HG03558 (cell line): ENCODE measurements around the gene PLXDC2.

Experiments
- ATAC-seq: cut with Tn5 transposase; IDR thresholded peaks from one replicate; pipeline ENCODE4 v1.9.1; 2021; ENCODE audit warnings: moderate number of reproducible peaks; ENCODE audit not compliant: unreplicated experiment; ENCODE audit errors: extremely low read depth

PLXDC2 gene

DNA sequence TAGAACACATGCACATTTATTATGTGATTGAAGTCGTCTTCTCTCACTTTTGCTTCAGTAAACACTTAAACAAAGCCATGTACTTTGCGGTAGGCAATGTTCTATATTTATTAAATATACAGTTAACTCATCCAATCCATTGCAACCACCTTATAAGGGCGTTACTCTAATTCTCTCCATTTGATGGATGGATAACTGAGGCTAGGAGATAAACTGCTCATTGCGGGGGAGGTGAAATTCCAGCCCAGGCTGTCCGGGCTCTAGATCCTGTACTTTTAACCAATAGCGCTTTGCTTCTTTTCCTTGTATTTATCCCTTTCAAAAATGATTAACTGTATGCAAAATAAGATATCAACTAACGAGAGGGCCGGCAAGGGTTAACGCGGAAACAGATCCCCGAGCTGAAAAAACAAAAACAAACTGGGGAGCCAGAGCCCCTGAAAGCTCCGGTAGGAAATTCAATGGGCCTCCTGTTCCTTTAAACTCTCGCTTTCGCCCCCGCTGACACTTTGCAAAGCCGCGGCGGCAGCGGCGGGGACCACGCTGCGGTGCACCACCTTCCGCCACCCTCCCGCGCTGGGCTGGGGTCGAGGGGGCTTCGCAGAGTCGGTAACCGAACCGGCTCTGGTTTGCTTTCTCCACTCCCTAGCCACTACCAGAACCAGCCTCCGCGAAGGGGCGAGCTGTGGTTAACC, 1.0 kb upstream of the PLXDC2 start:
- no peak for ATAC-seq

DNA sequence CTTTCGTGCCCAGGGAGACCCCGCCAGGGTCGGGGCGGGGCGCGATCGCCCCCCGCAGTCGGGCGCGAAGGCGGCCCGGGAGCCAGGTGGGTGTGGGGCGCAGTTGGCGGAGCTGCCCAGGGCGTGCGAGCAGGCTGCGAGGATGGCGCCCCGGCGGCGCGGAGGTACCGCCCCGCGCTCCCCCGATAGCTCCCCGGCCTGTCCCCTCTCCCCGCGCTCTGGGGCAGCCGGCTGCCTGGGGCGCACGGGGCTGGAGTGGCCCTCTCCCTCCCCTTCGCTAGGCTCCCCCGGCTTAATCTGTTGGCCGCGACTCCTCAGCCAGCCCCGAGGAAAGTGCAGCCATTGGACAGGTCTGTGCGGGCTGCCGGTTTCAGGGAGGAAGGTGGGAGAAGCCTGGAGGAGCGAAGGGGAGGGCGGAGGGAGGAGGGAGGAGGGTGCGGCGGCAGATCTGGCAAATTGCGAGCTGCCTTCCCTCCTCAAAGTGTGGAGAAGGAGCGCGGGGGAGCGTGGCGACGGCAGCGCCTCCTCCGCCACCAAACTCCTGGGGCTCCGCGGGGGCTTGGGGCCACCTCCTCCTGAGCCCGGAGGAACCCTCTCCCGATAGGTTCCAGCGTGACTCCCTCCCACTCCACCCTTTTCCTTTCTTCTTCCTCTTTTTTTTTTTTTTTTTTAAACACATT, 361 bp upstream of the PLXDC2 start:
- no peak for ATAC-seq

DNA sequence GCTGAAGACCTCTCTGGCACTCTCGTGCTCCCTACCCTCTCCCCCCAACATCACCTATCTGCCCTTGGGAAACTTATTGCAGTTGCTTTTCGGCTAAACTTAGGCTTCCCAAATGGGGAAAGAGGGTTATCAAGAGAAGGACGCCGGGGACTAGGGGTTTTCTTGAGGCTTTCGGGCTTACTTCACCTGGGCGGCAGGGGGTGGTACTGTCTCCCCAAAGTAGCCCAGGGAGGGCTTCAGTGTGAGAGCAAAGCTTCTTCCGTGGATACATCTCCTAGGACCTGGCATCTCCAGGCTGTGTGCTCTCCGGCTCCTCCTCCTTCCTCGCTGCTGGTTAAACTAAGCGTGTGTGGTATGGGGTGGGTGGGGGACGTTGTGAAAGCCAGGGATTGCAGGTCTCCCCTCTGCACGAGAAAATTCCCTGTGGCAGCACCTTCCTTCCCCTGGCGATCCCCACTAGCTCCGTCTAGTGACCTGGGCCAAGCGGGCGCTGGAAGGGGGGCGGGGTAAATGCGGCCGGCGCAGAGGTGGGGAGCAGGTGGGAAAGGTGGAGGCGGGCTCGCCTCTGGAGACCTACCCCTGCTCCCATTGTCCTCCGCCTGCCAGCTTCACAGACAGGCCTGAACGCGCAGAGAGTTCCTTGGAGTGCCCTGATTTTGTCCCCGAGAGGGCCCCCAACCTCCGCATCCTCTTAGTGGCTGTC, 1.1 kb downstream of the PLXDC2 start:
- ATAC-seq, result no peak

DNA sequence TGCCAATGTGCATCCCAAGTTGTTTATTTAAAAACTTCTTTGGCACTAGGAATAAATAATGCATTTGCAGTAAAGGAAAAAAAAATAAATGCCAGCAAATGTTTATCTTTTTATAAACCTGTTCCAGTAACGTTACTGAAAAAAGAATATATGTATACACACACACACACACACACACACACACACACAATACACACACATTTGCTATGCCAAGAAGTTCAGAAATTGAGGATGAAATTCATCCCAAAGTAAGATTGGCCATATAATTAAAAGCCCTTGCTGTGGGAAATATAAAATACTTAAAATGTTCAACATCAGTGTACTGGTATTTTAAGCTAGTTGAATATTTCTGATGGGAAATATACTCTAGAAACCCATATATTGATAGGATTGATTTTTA, 2.6 kb downstream of the PLXDC2 start:
- no peak for ATAC-seq

DNA sequence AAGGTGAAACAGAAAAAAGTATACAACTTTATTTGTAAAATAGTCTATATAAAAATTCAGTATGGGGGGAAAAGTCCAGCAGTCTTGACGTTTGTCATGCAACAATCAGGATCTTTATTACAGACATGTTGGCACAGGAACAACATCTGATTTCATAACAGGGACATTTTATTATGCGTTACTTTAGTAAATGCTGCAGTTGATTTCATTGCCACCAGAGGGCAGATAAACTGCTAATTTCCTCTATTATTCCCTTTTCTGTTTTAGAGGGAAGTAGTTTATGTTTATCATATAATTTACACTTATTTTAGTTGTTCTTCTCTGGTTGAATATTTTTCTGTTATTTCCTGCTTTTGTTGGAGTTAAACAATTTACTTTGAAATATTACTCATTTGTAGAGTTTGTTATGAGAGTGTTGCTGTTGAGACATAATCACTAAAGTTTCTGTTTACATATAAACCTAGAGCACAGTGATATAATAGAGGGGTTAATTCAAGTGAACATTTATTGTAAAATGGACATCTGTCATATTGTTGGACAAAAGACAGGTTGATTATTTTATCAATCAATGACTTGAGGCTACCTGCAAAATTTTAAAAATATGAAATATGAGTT, 3.3 kb downstream of the PLXDC2 start:
- ATAC-seq, result no peak

- no peak for ATAC-seq
Measured at GRCh38 chr10:19824381-19825342, 8.4 kb downstream of the PLXDC2 start.

DNA sequence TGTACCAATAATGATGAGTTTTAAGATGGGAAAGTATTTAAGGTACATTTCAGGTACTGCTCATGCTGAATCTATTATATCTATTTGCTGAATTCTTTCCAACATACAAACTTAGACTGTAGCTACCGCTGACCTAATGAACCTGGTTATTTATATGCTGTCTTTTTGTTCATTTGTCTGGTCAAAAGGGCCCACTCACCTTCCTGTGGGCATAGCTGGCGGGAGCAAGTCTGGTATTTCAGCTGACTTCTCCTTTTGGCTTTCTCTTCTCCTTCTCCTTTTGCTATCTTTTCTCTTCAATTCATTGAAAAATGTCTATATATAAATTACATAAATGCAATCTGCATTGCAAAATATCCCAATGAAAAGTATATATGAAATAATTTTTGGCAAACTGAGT, 9.5 kb downstream of the PLXDC2 start:
- ATAC-seq, result no peak

GRCh38 chr10:19826712-19827111, 10.5 kb downstream of the PLXDC2 start:
- ATAC-seq, result no peak

GRCh38 chr10:19828278-19829049, 12.2 kb downstream of the PLXDC2 start:
- no peak for ATAC-seq

DNA sequence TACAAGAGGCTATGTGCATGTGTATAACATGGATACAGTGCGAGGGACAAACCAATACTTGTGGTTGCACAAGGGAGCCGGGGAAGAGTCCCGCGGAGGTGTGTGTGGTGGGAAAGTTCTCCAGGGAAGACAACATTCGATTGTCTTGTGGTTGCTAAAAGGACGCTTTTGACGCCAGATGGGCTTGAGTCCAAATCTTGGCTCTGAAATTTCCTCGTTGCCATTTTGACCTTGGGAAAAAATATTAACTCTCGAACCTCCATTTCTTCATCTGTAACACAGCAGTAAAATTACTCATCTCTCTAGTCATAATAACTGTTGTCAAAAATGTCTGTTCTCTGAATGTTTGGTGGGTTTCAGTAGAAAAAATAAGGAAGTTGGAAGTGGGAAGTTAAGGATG, 16.5 kb downstream of the PLXDC2 start:
- ATAC-seq, result no peak

DNA sequence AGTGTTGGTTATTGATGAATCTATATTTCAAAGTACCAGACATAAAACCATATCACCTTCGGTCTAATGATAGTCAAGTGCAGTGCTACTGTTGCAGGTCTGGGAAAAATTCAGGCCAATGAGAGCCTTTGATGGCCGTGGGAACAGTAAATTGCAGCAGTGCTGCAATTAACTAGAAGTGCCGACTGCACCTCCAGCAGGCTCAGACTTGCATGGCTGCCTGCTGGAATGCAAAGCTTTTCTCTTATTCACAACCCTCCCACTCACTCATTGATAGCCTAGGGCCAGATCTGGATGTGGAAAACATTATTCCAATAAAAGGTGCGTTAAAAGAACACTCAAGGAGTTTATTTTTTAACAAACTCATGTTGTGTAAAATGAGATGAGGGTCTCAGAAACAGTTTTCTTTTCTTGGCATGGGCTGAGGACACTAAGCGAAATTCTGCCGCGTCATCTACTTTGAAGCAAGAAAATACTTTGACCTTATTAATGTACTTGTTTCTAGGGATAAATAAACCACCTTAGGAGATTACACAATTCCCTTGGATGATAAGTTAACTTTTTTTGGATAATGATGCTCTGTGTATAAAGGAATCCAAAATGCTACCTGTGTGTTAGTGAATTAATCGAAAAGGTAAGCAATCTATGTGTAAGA, 17.1 kb downstream of the PLXDC2 start:
- no peak for ATAC-seq

DNA sequence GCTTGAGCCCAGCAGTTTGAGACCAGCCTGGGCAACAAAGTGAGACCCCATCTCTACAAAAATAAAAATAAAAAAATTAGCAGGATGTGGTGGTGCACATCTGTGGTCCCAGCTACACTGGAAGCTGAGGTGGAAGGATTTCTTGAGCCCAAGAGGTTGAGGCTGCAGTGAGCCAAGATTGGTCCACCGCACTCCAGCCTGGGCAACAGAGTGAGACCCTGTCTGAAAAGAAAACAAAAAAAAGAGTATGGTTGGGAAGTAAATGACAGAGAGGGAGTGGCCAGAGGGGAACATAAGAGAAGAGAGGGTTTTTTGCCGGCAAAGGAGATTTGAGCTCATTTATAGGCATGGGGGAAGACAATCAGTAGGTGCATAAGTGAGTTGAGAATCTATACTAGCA, 19.7 kb downstream of the PLXDC2 start:
- ATAC-seq, result no peak

- ATAC-seq, result no peak
Measured at GRCh38 chr10:19839090-19839489, 22.9 kb downstream of the PLXDC2 start.

DNA sequence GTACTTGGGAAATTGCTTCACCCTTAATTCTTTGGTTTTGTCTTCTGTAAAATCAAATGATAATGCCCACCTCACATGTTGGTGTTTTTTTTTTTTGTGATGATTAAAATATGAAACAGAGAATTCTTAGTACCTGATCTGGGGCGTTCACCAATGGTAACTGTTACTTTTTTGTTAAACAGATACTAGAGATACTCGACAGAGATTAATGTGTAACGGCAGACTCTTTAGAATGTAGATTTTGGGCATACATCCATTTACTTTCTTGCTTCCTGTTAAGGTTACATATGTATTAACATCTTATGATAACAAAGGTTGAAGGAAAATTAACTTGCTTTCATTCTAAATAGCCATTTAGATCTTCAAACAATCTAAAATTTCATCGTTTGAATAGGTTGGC, 23.3 kb downstream of the PLXDC2 start:
- no peak for ATAC-seq

GRCh38 chr10:19840776-19841175, 24.5 kb downstream of the PLXDC2 start:
- no peak for ATAC-seq

- ATAC-seq, result no peak
Measured at GRCh38 chr10:19843487-19843886, 27.3 kb downstream of the PLXDC2 start.

GRCh38 chr10:19845503-19846368, 29.5 kb downstream of the PLXDC2 start:
- no peak for ATAC-seq

- ATAC-seq, result no peak
Measured at GRCh38 chr10:19847321-19847720, 31.1 kb downstream of the PLXDC2 start.
